AML-193 (cell line): ENCODE measurements around the gene BCAS3.
"Not testable (repeated sequence)": the region's sequence is repeated elsewhere in the genome, so short reads cannot be mapped to it uniquely, and the experiment has no call there.

ENCODE experiments used
- DNase-seq, 2 experiments: peaks; one replicate each; lab custom pipeline; 2025; lab: John Stamatoyannopoulos, UW

Gene BCAS3

DNA sequence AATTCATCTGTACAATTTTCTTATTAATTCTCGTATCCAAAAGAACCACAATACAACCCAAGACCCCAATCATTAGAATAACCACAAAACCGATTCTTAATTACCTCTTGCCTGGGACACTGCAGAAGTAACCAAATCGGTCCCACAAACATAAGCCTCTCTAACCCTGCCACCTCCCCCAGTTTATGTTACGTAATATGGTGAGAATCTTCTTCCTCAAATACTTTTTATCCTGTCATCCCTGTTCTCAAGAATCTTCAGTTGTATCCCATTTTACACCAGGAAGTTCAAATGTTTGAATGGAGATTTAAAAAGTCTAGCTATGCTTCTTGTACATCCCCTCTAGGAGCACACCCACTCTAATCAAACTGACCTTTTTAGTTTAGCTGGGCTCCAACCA is 452.7 kb downstream of the BCAS3 start:
- DNase-seq = peak; percentile 63 to 76

DNA sequence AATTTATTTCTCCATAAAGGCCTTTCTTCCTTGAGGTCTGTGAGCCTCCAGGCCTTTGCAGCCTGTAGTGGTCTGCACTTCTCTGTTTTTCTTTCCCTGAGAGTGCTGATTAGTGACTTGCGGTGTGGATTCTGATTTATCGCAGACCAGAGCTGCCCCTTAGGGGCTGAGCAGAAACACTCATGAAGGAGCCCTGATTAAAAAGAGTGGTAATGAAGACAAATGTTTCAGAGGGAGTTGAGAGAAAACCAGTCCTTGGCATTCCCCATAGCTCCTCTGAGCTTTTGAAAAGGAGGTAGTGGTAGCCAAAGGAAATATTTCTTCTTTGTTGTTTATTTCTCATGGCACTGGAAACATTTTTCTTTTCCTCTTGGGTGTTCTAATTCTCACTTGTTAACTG is 453.9 kb downstream of the BCAS3 start:
- no peak for DNase-seq

DNA sequence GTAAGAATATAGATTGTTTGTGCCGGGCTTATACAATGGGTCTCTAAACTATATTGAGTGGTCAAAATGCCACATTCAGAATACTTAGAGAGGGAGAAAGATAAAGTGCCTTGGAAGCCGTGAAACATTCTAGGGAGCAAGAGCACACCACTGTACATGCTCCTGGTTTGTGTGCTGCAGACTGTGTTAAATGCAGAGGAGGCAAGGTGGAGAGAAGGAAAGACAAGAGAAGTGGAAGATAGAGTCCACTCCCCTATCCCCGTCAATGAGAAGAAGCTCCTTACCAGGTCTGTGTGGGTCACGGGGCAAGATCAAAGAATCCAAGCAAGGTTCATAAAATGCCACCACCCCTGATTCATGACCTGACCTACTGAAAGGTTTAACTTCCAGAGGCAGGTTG is 454.9 kb downstream of the BCAS3 start:
- no peak for DNase-seq

DNA sequence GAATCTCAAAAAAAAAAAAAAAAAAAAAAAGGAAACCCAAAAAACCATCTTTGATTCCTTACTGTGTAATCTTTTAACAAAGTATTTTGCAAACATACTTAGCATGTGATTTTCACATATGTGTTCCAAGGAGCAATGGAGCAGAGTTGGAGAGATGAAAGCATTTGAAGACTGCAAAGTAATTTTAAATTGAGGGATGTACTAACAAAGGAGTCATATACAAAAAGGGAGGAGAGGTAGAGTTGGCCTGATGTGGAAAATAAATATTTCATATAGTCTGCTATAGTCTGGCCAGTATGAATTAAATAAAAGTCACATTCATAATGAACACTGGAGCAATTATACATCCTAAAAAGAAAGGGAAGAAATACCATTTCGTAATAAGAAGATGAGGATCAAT is 456.2 kb downstream of the BCAS3 start:
- no peak for DNase-seq

DNA sequence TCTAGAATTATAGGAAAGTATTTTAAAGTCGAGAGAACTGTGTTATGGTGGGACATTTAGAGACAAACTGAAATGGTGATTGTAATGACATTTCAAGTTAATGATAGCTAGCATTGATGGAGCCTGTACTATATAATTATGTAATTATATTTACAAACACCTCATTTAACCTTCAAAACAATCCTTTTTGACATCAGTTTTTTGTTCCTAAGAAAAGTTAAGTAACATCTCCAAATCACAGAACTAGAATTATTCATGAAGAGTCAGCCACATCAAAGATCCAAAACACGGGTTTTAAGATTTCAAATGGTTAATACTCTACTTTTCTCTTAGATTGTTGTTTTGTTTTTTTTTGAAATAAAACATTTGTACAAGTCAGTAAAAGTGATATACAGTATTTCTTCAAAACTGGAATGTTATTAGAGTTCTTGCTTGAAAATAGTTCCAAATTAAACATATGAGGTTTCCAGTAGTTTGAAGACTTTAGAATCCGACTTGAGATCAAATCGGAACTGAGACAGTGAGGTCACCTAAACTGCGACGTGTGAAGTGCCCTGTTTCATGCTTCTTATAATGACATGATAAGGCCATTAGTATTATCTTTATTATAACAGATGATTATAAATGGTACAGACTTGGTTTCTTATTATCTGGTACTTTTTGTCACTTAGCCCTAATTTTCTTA is 457.0 kb downstream of the BCAS3 start:
- DNase-seq = no peak

DNA sequence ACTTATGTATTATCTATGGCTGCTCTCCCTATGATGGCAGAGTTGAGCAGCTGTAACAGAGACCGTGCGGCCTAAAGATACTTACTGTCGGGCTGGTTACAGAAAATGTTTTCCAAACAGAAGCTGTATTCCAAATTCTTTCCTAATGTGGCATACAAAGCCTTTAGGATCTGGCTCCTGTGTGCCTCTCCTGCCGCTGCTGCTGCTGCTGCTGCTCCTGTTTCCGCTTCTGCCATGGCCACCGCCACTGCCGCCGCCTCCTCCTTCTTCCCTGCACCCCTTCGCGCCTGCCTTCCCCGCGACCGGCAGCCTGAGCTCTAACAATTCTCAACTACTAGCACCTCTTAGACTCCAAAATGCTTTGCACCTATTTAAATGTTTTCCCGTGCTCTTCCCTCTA is 458.1 kb downstream of the BCAS3 start:
- no peak for DNase-seq

DNA sequence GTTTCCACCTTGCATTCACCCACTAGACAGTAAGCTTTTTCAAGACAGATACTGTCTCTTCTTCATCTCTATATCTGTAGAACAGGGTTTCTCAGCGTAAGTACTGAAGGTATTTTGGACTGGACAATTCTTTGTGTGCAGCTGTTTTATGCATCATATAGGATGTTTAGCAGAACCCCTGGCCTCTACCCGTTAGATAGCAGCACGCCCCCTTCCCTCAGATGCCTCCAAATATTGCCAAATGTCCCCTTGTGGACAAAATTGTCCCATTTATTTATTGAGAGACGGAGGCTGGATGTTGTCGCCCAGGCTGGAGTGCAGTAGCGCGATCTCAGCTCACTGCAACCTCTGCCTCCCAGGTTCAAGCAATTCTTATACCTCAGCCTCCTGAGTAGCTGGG is 458.6 kb downstream of the BCAS3 start:
- DNase-seq = no peak

DNA sequence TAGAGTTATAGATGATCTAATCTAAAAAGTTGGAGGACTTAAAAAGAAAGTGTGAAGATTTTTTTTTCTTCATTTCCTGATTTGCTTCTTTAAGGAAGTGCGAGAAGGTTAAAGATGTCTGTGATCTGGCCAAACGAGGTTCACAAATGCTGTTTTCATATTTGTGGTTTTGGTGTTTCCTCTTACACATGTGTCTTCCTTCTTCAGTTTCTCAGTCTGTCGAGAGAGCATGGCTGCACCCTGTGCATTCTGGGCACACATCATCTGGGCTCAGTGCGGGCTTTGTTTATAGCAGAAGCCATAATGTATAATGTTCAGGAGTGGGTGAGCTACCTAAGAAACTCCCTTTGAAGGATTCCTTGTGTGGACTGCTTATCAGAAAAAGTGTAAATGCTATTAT is 461.6 kb downstream of the BCAS3 start:
- peak; percentile 97 to 98 for DNase-seq

DNA sequence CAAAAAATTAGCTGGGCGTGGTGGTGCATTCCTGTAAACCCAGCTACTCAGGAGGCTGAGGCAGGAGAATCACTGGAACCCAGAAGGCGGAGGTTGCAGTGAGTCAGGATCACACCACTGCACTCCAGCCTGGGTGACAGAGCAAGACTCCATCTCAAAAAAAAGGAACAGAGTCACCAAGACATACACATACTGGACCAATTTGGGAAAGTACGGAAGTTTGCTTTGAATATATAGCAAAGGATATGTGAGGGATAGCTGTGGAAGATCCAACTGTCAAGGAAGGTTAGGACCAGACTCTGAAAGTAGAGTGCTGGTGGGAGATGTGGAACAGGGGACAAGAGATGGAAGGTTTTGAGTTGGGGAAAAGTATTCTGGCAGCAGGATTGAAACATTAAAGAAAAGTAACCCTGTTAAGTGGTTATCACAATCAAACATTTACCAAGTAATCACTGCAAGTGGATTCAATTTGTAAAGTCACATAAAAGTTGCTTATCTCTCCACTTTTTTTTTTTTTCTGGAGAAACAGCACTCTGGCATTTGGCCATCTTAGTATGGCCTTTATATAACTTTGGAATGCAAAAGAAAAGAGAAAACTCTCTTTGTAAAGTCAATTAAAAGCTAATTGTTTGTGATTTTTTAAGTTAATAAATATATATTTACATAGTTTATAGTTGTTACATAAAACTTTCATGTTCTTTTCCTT is 462.6 kb downstream of the BCAS3 start:
- DNase-seq = no peak

DNA sequence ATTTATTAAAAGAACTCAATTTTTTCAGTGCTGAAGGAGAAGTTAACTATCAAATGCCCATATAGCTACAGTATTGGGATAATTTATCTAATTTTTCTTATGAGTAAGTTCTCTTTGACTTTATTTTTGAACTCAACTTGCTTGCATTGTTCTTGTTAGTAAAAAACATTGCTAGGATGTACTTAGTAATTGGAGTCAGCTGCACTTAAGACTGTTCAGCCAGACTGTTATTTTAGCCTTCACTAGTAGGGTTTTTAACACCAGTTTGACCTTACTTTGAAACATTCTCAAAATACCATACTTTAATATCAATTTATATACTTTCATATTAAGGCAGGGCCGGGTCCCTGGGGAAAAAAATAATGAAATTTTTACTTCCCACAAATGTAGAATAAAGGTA is 465.4 kb downstream of the BCAS3 start:
- no peak for DNase-seq

DNA sequence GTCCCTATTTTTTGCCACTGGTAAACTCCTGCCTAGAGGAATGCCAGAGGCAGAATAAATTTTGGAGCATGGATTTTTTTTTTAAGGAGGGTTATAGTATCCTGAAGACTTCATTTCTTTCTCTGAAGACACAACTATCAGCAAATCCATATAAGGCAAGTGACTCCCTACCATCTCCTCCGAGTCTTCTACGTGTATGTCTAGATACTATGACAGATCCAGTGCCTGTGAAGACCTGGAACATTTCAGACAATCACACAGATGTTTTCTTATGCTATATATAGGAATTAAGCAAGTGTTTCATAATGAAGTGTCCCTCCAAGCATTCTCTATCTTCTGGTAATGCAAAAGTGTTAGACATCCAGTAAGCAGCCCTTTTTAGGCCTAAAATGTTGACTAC is 466.5 kb downstream of the BCAS3 start:
- no peak for DNase-seq

DNA sequence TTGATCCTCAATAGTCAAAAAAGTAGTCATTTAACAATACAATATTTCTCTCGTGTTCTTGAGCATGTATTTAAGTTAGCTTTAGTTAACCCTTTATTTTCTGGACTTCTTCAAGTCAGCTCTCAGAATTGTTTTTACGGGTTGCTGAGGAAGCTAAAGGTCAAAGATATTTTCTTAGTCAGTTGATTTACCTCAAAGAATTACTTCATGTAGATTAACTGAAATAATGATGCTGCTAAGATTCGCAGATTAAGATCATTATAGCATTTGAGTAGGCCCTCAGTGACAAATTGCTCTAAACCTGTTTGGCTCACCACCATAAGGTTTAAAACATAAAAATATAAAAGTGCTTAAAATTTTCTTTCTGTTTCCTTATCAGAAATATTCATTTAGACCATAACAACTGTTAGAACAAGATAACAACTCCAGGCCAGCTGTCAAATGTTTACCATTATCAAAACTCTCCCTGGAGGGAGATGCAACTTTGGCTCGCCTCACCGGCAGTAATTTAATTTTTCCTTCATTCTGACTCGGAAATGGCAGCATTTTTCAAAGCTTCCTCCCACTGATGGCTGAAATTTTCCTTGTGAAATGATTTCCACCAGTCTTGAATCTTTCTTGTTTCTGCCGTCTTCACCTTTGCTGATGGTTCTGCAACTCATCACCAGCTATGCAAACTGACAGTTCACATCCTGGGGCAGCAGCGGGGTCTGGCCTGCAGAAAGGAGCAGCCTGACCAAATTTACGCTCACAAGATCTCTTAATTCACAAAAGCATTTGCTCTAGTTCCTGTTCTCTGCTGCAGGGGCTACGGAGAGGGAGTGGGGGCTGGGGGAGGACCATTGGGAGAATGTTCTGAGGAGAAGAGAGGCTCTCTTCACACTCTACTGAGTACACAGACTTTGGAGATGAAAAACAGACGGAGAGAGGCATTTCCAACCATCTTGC is 467.2 kb downstream of the BCAS3 start:
- DNase-seq = no peak

DNA sequence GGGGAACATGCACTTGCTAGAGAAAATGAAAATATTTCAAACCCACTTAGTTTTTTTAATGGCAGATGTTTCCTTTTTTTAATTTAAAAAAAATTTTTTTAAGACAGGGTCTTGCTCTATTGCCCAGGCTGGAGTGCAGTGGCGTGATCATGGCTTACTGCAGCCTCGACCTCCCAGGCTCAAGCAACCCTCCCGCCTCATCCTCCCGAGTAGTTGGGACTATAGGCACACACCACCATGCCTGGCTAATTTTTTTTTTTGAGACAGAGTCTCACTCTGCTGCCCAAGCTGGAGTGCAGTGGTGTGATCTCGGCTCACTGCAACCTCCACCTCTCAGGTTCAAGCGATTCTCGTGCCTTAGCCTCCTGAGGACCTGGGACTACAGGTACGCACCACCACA is 469.2 kb downstream of the BCAS3 start:
- not testable (repeated sequence) for DNase-seq

DNA sequence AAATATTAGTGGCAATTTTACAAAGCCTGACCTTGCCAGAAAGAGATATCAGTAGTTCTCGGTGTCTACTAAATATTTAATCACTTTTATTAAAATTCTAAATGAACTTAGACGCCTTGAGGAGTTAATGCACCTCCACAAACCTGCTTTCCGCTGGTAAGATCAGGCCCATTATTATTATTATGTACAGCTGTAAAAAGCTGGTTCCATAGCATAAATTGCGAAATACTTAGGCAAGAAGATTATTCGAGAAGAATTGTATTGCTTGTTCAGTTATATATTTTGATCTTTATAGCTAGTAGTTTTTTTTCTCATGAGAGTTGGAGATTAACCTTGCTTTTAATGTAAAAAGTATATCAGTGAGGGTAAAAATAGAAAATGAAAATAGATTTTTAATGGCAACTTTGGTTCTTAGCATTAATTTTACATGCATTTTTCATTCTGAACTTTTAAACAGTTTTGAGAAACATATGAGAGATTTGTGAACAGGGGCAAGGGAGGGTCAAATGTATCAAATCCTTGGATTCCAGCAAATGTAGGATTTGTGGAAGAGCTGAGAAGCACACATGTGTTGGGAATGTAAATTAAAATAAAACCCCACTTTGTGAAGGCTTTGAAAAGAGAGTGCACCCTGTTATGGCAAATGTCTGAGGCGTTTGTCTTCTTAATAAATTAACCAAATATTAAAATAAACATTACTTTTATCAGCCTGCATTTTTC is 471.6 kb downstream of the BCAS3 start:
- no peak for DNase-seq

DNA sequence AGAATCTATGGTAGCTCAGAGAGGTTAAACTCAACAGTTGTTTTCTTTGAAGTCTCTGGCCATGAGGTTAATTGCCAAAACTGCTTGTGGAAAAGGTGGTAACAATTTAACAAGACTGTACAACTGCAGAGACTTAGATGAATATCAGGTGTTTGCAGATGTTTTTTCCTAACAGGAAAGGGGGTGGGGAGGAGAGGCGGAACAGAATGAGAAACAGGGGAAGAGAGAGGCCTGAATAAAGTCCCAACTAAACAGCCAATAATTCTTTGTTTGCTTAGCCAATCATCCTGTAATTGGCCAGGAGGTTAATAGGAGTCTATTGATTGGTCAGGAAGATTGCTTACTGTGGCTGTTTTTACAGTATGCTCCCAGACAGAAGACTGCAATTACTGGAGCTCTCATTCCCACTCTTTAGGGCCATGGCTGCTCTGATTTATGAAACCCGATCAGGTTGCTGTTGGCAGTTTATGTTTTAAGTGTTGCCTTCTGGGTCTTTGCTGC is 472.3 kb downstream of the BCAS3 start:
- no peak for DNase-seq

DNA sequence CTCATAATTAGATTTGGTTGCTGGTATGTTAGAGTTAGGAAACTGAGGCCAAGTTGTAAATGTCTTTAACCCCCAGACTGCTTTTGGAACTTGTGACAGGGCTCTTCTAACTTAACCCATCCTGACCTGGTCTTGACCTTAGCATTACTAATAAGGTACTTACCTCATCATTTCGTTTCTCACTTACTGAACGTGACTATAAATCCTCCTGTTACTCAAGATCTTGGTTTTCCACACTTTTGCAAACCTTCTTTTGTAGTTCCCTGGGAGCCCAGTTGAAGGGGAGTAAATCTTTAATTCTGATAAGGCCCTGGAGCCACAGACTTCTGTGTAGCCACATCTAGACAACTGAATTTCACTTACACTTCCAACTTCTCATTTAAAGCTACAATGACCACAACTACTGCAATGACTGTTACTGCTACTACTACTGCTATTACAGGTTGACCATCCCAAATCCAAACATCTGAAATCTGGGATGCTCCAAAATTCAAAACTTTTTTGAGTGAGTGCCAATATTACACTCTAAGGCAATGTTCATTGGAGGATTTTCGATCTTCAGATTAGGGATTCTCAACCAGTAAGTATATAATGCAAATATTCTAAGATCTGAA is 473.1 kb downstream of the BCAS3 start:
- DNase-seq = no peak

DNA sequence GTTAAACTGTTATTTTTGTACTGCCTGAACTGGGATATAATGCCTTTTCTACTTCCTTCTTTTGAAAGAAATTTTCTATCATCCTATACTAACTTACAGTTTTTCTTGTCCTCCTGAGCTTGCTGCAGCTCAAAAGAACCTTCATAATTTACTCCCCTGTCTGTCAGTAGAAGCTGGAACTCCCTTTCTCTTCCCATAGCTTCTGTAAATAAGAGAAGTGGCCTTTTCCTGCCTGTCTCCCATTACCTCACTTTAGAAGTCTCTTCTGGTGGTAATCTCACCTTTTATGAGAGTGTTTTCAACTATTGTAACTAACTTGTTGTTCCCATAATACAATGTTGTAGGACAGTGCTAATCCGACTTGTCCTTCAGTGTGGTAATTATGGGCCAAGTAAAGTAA is 475.2 kb downstream of the BCAS3 start:
- DNase-seq = no peak

DNA sequence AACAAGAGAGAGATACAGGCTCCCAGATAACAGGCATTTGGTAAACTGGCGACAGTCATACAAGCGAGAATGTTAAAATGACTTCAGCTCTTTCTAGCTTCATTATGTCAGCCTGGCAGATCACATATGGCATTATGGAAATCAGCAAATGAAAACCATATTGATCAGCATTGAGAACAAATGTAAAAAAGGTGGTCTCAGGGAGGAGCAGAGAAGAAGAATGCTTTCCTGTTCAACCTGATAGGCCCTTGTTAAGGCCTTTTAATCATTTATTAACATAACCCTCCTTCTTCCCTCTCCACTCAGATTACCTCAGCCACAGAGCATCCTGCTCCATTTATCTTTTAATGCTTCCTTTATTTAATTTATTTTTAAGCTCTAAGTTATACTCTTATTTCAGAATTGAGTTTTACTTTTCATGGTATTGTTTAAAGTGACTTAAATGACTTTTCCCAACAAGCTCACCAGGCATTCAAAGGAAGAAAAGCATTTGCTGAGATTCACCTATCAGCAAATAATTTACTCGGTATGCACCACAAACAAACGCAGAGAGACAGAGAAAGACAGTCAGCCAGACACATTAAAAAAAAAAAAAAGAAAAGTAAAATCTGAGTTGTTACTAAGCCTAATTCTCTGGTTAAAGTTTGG is 478.1 kb downstream of the BCAS3 start:
- no peak for DNase-seq

DNA sequence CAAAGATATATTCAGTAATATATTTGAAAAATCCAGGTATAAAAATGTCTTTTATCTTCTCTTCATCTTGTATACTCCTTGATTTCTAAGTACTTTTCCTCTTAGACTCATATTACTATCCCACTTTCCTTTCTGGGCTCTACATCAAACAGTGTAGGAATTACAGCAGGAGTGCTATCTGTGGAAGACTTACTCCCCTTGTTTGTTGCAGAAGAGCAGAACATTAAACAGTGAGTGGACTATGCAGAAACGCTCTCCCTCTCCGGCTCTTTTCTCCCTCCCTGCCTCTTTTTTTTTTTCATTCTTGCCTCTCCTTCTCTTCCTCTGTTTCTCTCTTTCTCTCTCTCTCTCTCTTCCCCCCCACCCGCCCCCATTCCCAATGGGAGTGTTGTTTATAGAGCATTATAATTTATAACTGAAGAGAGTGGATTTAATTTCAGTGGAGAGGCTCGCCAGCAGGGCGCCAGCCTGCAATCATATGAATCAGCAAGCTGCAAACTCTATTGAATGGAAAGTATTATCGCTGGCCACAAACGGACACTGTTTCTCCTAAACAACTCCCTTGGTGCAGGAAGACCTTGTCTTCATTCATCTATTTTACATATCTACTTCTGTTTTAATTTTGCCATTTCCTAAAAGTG is 479.7 kb downstream of the BCAS3 start:
- peak in 1 of 2 experiments; percentile 23 for DNase-seq

DNA sequence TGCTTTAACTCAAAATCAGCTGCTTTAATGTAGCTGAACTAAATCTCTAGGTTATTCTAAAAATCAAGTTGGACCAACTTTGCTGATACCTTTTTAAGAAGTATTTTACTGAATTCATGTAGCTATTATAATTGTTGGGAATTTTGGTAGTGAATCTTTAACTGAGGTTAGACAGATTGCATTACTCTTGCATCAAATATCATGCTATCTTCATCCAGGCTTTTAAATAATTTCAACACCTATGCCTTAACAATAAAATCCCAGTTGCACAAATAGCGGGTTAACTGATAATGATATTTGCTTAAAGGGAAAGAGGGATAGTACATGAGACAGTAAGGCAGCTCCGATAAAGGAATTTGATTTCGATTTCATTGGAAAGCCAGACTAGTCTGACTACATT is 480.7 kb downstream of the BCAS3 start:
- DNase-seq = no peak
